Measurements from ENCODE around the gene CBX4.

CBX4 gene

DNA sequence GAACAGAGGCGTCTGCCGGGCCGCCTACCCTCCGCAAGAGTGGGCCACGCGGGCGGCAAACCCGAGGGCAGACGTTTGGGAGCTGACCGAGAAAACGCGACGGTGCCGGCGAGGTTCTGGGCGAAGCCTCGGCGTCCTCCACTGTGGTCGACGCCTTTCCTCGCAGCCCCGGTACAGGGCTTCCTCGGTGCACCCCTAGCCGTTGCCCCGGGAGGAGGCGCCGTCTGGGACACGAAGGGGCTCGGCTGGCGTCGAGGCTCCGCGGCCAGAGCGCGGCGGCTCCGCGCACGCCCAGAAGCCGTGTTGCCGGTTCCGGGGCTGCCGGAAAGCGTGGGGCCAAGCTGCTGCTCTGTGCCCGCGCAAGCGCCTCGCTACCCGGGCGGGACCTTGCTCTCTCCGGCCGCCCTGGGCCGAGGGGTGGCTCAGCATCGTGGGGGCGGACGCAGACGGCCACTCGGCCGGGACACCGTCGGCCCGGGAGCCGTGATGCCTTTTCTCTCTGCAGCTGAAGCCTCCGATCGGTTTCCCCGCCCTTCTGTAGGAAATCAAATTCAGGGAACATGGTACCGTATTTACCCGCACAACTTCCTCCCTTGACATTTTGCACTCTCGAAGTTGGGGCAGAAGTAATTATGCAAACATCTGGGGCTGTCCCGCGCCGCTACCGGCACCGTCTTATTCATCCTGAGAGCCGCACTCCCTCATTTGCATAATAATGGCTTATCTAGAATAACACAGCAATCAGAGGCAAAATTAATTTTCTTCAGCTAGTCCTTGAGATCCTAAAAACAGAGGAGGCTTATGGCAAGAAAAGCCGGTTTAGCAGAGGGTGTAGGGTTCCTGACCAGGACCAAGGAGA is 35.0 kb downstream of the CBX4 start (continued):
- TF ChIP-seq SCRT2 (tag by site-specific recombination; IDR thresholded peaks at IDR 0.05) (no peak), ZNF677 (tag by site-specific recombination; IDR thresholded peaks at IDR 0.05) (no peak)
- TF ChIP-seq, protein P1, sequence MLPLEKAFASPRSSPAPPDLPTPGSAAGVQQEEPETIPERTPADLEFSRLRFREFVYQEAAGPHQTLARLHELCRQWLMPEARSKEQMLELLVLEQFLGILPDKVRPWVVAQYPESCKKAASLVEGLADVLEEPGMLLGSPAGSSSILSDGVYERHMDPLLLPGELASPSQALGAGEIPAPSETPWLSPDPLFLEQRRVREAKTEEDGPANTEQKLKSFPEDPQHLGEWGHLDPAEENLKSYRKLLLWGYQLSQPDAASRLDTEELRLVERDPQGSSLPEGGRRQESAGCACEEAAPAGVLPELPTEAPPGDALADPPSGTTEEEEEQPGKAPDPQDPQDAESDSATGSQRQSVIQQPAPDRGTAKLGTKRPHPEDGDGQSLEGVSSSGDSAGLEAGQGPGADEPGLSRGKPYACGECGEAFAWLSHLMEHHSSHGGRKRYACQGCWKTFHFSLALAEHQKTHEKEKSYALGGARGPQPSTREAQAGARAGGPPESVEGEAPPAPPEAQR (tag by site-specific recombination; IDR thresholded peaks at IDR 0.05): no peak

GRCh38 chr17:79803421-79803996 is 35.7 kb downstream of the CBX4 start:
- no peak overlapping the region for H3K27ac ChIP-seq (ENCODE audit: extremely low read depth, low read depth, low read length)
- peaks cover 16% of the 10 kb centered on the region for H3K4me1 ChIP-seq (ENCODE audit: control insufficient read depth, insufficient read depth, low read length)
- CTCF ChIA-PET: interaction anchor here (0.7 to 2.1 kb wide), 7 partner anchors 13 to 64 kb away, joined by 3 to 7 read pairs (median 4); partner anchors contain the start of gene CBX4
- POLR2A ChIA-PET: interaction anchor here (0.6 kb wide), 1 partner anchor 52 kb away, joined by 3 read pairs; no protein-coding TSS in a partner anchor
- no peak overlapping the region for H3K4me3 ChIP-seq (ENCODE audit: low read depth, low read length)
- peak; percentile 35; the same call in 1 of the 2 replicates for TF ChIP-seq IKZF3 (tag by site-specific recombination; IDR thresholded peaks at IDR 0.05)
- TF ChIP-seq PATZ1 (tag by site-specific recombination; IDR thresholded peaks at IDR 0.05): 0 out of 2 replicates have a peak, but pooled peaks have one; percentile 12
- no peak for TF ChIP-seq SETDB1 (IDR thresholded peaks at IDR 0.05; ENCODE audit: insufficient read length, low read length)
- H3K9me3 ChIP-seq (ENCODE audit: control insufficient read depth, insufficient read depth, low read depth, low read length): no peaks in the 10 kb centered on the region
- no peaks in the 10 kb centered on the region for H3K36me3 ChIP-seq (ENCODE audit: control insufficient read depth in 2 of 2, insufficient read depth in 1 of 2, low read length in 2 of 2)

- H3K4me1 ChIP-seq (ENCODE audit: control insufficient read depth, insufficient read depth, low read length): peaks cover 16% of the 10 kb centered on the region
- no peak overlapping the region for H3K4me3 ChIP-seq (ENCODE audit: low read depth, low read length)
- no peaks in the 10 kb centered on the region for H3K9me3 ChIP-seq (ENCODE audit: control insufficient read depth, insufficient read depth, low read depth, low read length)
- no peaks in the 10 kb centered on the region for H3K36me3 ChIP-seq (ENCODE audit: control insufficient read depth in 2 of 2, insufficient read depth in 1 of 2, low read length in 2 of 2)
- no peak for TF ChIP-seq FEZF1 (tag by site-specific recombination; IDR thresholded peaks at IDR 0.05)
- no peak for TF ChIP-seq ZNF10 (tag by site-specific recombination; IDR thresholded peaks at IDR 0.05)
- TF ChIP-seq ZNF544 (tag by site-specific recombination; IDR thresholded peaks at IDR 0.05): no peak
- TF ChIP-seq, protein P2, sequence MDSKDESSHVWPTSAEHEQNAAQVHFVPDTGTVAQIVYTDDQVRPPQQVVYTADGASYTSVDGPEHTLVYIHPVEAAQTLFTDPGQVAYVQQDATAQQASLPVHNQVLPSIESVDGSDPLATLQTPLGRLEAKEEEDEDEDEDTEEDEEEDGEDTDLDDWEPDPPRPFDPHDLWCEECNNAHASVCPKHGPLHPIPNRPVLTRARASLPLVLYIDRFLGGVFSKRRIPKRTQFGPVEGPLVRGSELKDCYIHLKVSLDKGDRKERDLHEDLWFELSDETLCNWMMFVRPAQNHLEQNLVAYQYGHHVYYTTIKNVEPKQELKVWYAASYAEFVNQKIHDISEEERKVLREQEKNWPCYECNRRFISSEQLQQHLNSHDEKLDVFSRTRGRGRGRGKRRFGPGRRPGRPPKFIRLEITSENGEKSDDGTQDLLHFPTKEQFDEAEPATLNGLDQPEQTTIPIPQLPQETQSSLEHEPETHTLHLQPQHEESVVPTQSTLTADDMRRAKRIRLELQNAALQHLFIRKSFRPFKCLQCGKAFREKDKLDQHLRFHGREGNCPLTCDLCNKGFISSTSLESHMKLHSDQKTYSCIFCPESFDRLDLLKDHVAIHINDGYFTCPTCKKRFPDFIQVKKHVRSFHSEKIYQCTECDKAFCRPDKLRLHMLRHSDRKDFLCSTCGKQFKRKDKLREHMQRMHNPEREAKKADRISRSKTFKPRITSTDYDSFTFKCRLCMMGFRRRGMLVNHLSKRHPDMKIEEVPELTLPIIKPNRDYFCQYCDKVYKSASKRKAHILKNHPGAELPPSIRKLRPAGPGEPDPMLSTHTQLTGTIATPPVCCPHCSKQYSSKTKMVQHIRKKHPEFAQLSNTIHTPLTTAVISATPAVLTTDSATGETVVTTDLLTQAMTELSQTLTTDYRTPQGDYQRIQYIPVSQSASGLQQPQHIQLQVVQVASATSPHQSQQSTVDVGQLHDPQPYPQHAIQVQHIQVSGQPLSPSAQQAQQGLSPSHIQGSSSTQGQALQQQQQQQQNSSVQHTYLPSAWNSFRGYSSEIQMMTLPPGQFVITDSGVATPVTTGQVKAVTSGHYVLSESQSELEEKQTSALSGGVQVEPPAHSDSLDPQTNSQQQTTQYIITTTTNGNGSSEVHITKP (tag by site-specific recombination; IDR thresholded peaks at IDR 0.05): no peak
- no peak for TF ChIP-seq ZNF621 (tag by site-specific recombination; IDR thresholded peaks at IDR 0.05)
- TF ChIP-seq ZNF391 (tag by site-specific recombination; IDR thresholded peaks at IDR 0.05; ENCODE audit: borderline replicate concordance, low read depth): no peak
- no peak for TF ChIP-seq ZNF692 (tag by site-specific recombination; IDR thresholded peaks at IDR 0.05)
- no peak for TF ChIP-seq ZNF610 (tag by site-specific recombination; IDR thresholded peaks at IDR 0.05; ENCODE audit: borderline replicate concordance)
- TF ChIP-seq ZNF19 (tag by site-specific recombination; IDR thresholded peaks at IDR 0.05; ENCODE audit: low read depth): no peak
- TF ChIP-seq ZNF843 (tag by site-specific recombination; IDR thresholded peaks at IDR 0.05): no peak
- no peak for TF ChIP-seq ZNF157 (tag by site-specific recombination; IDR thresholded peaks at IDR 0.05)
- TF ChIP-seq ZNF555 (tag by site-specific recombination; conservative IDR thresholded peaks at IDR 0.05): no peak
- no peak overlapping the region for H3K27ac ChIP-seq (ENCODE audit: extremely low read depth, low read depth, low read length)
- ChIA-PET POLR2A (no interaction called here), CTCF (interaction anchor here (0.7 to 2.1 kb wide), 6 partner anchors 14 to 202 kb away, joined by 3 to 7 read pairs (median 4); partner anchors contain the start of gene CBX4)
Observed at GRCh38 chr17:79802736-79803420, 36.4 kb downstream of the CBX4 start.
